Transverse colon (tissue), 3 donors: Measurements from ENCODE around the gene PTPRD.

Source experiments
- EP300 ChIP-seq: sonication (generic); formaldehyde crosslinking; IDR thresholded peaks from one replicate; pipeline ENCODE4 v1.6.1; 2017; ENCODE audit warnings: antibody characterized with exemption, low read depth
- POLR2A ChIP-seq: fragments of 450-650 bp; IDR thresholded peaks from one replicate; pipeline ENCODE4 v1.6.1; 2016; ENCODE audit warnings: antibody characterized with exemption, mild to moderate bottlenecking, moderate library complexity
- TF ChIP-seq, protein P1 (sequence below), 5 experiments: fragments of 200-600 bp in 3 of 5; fragments of 450-650 bp in 2 of 5; sonication (generic) in 3 of 5; IDR thresholded peaks; 1 replicate in 2 of 5; 2 replicates in 3 of 5; pipeline ENCODE4 v1.5.1; 2016 to 2017; ENCODE audit warnings: antibody characterized with exemption in 5 of 5, inconsistent platforms in 3 of 5, mild to moderate bottlenecking in 2 of 5, moderate library complexity in 1 of 5

DNA sequence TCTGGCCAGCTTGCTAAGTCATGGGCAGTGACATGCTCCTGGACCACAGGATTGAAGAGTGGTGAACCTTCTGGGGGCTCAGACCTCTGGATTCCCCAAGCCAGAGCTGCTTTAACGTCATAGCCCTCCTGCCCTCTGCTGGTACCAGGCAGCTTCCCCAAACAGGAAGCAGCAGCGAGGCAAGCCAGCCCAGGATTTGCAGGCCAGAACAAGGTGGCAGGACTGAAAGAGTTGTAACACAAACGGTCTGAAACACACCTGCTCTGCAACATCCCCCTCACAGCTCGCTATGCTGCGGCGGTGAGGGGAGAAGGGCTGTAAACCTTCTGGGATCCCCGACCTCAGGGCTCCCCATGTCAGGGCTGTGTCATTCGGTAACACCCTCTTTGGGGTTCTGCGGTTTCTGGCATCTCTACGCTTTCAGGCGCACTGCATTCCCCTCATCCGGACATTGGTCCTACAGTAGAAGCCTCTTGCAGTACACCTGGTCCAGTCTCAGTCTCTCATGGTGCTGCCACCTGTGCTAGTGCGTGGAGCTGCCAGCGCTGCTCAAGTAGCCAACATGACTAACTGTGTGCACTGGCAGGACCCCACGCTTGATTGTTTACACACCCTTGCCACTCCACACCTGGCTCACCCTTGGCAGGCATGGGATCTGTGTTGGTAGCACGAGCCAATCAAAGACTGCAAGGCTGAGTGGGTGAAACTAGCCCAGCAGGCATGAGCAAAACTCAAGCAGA is 893.3 kb downstream of the PTPRD start:
- TF ChIP-seq, protein P1, sequence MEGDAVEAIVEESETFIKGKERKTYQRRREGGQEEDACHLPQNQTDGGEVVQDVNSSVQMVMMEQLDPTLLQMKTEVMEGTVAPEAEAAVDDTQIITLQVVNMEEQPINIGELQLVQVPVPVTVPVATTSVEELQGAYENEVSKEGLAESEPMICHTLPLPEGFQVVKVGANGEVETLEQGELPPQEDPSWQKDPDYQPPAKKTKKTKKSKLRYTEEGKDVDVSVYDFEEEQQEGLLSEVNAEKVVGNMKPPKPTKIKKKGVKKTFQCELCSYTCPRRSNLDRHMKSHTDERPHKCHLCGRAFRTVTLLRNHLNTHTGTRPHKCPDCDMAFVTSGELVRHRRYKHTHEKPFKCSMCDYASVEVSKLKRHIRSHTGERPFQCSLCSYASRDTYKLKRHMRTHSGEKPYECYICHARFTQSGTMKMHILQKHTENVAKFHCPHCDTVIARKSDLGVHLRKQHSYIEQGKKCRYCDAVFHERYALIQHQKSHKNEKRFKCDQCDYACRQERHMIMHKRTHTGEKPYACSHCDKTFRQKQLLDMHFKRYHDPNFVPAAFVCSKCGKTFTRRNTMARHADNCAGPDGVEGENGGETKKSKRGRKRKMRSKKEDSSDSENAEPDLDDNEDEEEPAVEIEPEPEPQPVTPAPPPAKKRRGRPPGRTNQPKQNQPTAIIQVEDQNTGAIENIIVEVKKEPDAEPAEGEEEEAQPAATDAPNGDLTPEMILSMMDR (IDR thresholded peaks at IDR 0.05): no peak
- TF ChIP-seq POLR2A: no peak
- no peak for TF ChIP-seq EP300
